GM06990 (cell line): Measurements from ENCODE around the gene ZNF296.
A peak's percentile ranks its signal among the peaks of the same experiment; 100 is the strongest.

Source experiments
- DNase-seq: peaks from one replicate; pipeline ENCODE4 v3.0.0-alpha.2; 2011; ENCODE audit not compliant: insufficient read length; ENCODE audit errors: extremely low read depth
- H3K27me3 ChIP-seq: replicated peaks from 2 replicates; pipeline ENCODE4 v1.6.0; 2011; ENCODE audit warnings: low read length; ENCODE audit not compliant: control insufficient read depth, insufficient read depth
- H3K36me3 ChIP-seq: 2 replicates; pipeline ENCODE4 v1.5.1; 2011; ENCODE audit warnings: low read length; ENCODE audit not compliant: control insufficient read depth, insufficient read depth
- H3K4me3 ChIP-seq: replicated peaks from 2 replicates; pipeline ENCODE4 v1.5.1; 2011; ENCODE audit warnings: low read depth, mild to moderate bottlenecking, control low read depth, low read length
- TF ChIP-seq, protein P1 (sequence below): IDR thresholded peaks from 2 replicates; pipeline ENCODE4 v1.5.1; 2011; ENCODE audit warnings: low read length, control low read depth, mild to moderate bottlenecking, inconsistent platforms; ENCODE audit not compliant: insufficient read depth, poor library complexity, severe bottlenecking

Gene ZNF296

DNA sequence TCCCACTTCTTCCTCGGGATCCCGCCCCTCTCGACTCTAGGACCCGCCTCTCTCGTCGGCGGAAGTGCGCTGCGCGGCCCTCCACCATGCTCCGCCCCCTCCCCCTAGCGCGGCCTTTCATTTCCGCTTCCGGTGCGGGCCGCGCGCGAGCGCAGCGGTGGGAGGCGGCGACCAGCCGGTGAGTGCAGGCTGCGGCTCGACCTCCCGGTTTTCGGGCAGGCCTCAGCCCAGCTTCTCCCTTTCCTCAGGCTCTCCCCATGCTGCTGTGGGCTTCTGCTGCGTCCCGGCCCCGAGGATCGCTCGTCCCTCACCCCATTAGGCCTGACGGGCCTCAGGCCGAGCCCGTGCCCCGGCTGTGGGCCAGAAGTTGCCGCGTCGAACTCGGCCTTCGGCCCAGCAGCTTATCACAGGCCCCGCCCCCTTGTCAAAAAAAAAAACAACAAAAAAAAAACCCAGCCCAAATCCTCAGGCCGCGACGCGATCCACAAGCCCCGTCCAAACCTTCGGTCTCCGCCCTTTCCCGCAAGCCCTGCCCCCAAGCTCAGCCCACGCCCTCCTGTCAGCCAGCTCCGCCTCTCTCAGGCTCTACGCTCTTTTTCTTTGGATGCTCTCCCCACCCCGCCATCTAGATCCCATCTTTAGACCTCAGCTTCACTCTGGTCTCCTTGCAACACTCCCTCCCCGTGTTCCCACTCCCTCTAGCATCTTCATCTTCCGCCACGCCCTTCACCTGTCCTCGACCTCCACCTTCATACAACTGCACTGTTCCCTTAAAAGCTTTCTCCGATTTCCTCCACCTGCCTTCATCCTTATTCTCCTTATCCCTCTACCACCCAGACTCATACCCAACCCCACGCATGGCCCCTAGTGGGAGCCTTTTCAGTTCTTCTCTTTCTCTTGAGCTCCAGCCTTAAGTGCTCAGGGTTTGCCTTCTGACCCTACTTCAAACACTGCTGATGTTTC is 37.1 kb downstream of the ZNF296 start, which contains the start of gene CLASRP:
CLASRP (plus strand) TSS at position 115 of the 963 bp plus-strand sequence. CDS start 1,168 bp downstream, outside the sequence.
- peaks cover 25% of the 10 kb centered on the region for H3K36me3 ChIP-seq
- peak within 1 kb of the TSS; percentile 98 for H3K4me3 ChIP-seq
- TF ChIP-seq, protein P1, sequence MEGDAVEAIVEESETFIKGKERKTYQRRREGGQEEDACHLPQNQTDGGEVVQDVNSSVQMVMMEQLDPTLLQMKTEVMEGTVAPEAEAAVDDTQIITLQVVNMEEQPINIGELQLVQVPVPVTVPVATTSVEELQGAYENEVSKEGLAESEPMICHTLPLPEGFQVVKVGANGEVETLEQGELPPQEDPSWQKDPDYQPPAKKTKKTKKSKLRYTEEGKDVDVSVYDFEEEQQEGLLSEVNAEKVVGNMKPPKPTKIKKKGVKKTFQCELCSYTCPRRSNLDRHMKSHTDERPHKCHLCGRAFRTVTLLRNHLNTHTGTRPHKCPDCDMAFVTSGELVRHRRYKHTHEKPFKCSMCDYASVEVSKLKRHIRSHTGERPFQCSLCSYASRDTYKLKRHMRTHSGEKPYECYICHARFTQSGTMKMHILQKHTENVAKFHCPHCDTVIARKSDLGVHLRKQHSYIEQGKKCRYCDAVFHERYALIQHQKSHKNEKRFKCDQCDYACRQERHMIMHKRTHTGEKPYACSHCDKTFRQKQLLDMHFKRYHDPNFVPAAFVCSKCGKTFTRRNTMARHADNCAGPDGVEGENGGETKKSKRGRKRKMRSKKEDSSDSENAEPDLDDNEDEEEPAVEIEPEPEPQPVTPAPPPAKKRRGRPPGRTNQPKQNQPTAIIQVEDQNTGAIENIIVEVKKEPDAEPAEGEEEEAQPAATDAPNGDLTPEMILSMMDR: no peak
- no peaks in the 10 kb centered on the region for H3K27me3 ChIP-seq
- peak; percentile 91 for DNase-seq

DNA sequence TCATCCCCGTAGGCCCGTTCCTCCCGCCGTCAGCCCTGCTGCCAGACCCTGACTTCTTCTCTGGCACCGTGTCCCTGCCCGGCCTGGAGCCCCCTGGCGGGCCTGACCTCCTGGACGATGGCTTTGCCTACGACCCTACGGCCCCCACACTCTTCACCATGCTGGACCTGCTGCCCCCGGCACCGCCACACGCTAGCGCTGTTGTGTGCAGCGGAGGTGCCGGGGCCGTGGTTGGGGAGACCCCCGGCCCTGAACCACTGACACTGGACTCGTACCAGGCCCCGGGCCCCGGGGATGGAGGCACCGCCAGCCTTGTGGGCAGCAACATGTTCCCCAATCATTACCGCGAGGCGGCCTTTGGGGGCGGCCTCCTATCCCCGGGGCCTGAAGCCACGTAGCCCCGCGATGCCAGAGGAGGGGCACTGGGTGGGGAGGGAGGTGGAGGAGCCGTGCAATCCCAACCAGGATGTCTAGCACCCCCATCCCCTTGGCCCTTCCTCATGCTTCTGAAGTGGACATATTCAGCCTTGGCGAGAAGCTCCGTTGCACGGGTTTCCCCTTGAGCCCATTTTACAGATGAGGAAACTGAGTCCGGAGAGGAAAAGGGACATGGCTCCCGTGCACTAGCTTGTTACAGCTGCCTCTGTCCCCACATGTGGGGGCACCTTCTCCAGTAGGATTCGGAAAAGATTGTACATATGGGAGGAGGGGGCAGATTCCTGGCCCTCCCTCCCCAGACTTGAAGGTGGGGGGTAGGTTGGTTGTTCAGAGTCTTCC is 38.7 kb downstream of the ZNF296 start:
- H3K4me3 ChIP-seq: no peak overlapping the region
- TF ChIP-seq, protein P1: no peak
- H3K36me3 ChIP-seq: peaks cover 26% of the 10 kb centered on the region
- H3K27me3 ChIP-seq: no peaks in the 10 kb centered on the region
- no peak for DNase-seq

DNA sequence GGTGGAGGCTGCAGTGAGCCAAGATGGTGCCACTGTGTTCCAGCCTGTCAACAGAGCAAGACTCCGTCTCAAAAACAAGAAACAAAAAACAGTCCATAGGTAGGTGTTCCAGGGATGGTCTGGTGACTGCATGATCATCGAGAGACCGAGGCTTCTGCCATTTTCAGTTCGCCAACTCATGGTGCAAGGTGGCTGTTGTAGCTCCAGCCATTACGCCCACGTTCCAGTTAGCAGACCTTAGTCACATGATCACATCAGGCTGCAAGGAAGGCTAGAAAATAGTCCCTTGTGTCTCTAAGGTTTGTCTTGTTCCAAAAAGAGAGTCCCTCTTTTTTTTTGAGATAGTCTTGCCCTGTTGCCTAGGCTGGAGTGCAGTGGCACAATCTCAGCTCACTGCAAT is 40.5 kb downstream of the ZNF296 start:
- Histone ChIP-seq H3K27me3 (no peaks in the 10 kb centered on the region), H3K4me3 (no peak overlapping the region), H3K36me3 (peaks cover 21% of the 10 kb centered on the region)
- no peak for DNase-seq
- TF ChIP-seq, protein P1: no peak

DNA sequence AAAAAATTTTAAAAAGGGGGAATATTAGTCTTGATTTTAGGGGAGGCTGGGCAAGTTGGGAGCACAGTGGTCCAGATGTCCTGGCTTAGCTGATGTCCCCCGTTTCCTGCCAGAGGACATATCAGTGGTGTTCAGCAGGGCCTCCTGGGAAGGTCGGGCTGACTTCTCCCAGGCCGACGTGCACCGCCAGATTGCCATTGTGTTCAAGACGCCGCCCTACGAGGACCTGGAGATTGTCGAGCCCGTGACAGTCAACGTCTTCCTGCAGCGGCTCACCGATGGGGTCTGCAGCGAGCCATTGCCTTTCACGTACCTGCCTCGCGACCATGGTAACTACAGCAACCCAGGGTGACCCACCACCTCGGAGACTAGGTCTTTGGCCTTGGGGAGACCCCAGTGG is 43.9 kb downstream of the ZNF296 start:
- TF ChIP-seq, protein P1: no peak
- Histone ChIP-seq H3K4me3 (no peak overlapping the region), H3K27me3 (no peaks in the 10 kb centered on the region), H3K36me3 (peaks cover 29% of the 10 kb centered on the region)
- no peak for DNase-seq

DNA sequence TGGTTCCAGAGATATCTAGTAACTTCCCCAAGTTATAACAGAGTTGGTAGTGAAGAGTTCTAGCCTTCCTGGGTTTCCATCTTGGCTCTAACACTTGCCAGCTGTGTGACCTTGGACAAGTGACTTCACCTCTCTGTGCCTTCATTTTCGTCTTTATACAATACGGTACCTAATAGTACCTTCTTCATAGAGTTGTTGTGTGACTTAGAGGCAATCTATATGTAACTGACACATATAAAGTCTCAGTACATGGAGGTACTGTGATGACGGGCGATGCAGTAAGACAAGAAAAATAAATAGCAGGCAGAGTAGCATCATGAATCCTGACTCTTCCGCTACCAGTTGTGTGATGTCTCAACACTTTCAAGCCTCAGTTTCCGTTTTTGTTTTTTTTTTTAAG is 45.5 kb downstream of the ZNF296 start:
- H3K27me3 ChIP-seq: no peaks in the 10 kb centered on the region
- peaks cover 26% of the 10 kb centered on the region for H3K36me3 ChIP-seq
- TF ChIP-seq, protein P1: no peak

More for the DNA sequence above, 45.5 kb downstream of the ZNF296 start:
- no peak overlapping the region for H3K4me3 ChIP-seq
- no peak for DNase-seq
